Uterus (tissue), 2 donors: Measurements from ENCODE around the gene TMEM117.

Experiments used
- CTCF ChIP-seq, 4 experiments: fragments of 200-600 bp in 2 of 4; fragments of 450-650 bp in 2 of 4; sonication (generic) in 2 of 4; IDR thresholded peaks; one replicate each; pipeline ENCODE4 v1.5.1; 2016 to 2019; ENCODE audit warnings: antibody characterized with exemption in 4 of 4, mild to moderate bottlenecking in 2 of 4, moderate library complexity in 1 of 4
- POLR2A ChIP-seq, 2 donors: fragments of 450-650 bp; IDR thresholded peaks; one replicate each; pipeline ENCODE4 v1.6.1; 2016; ENCODE audit warnings: antibody characterized with exemption in 2 of 2, mild to moderate bottlenecking in 1 of 2, moderate library complexity in 1 of 2

DNA sequence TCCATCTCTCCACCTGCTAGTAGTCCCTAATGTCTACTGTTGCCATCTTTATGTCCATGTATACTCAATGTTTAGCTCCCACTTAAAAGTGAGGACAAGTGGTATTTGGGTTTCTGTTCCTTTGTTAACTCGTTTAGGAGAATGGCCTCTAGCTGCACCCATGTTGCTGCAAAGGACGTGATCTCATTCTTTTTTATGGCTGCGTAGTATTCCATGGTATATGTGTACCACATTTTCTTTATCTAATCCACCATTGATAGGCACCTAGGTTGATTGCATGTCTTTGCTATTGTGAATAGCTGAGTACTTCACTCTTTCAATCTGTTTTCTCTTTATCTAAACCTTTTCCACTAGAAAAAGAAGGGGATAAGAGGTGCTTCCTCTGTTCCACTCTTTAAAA lies 130.0 kb downstream of the TMEM117 start:
- TF ChIP-seq CTCF (IDR thresholded peaks at IDR 0.05) = no peak
- TF ChIP-seq POLR2A (IDR thresholded peaks at IDR 0.05) = no peak
